Glutamatergic neuron (in vitro differentiated cells): ENCODE data around the gene GAD2. TPM values are rescaled to one million over a fixed set of nuclear protein-coding genes. Genes with fewer than 3 reads are reported as not detected.

ENCODE experiments used
- DNase-seq: peaks from one replicate; pipeline ENCODE4 v3.0.0; 2022
- H3K27ac Mint-ChIP-seq: one replicate; pipeline ENCODE4 v1.8.0; 2020; ENCODE audit warnings: mild to moderate bottlenecking, mixed read lengths, inconsistent platforms; ENCODE audit not compliant: unreplicated experiment
- H3K27me3 Mint-ChIP-seq: one replicate; pipeline ENCODE4 v1.8.0; 2020; ENCODE audit warnings: mild to moderate bottlenecking, moderate library complexity, mixed read lengths, inconsistent platforms; ENCODE audit not compliant: unreplicated experiment
- H3K36me3 Mint-ChIP-seq: one replicate; pipeline ENCODE4 v1.8.0; 2020; ENCODE audit warnings: mild to moderate bottlenecking, mixed read lengths, inconsistent platforms; ENCODE audit not compliant: unreplicated experiment
- H3K4me1 Mint-ChIP-seq: one replicate; pipeline ENCODE4 v1.8.0; 2020; ENCODE audit warnings: mild to moderate bottlenecking, low read depth, mixed read lengths, inconsistent platforms; ENCODE audit not compliant: unreplicated experiment
- H3K4me3 Mint-ChIP-seq: one replicate; pipeline ENCODE4 v1.8.0; 2020; ENCODE audit warnings: mild to moderate bottlenecking, mixed read lengths, inconsistent platforms; ENCODE audit not compliant: unreplicated experiment
- H3K9me3 Mint-ChIP-seq: one replicate; pipeline ENCODE4 v1.8.0; 2020; ENCODE audit warnings: mild to moderate bottlenecking, moderate library complexity, mixed read lengths, inconsistent platforms; ENCODE audit not compliant: unreplicated experiment
- total RNA-seq: library from RNA; stranded (reverse); fragmentation: NEBNext Ultra II Directional; extraction: Animal tissue kit (Norgen Biotek cat#: 25700); gene quantifications from one replicate; pipeline ENCODE4 v1.2.1, GENCODE V29; 2021; ENCODE audit not compliant: unreplicated experiment
- TF ChIP-seq, protein P1 (sequence below): fragments of 200-600 bp; sonication (generic); IDR thresholded peaks from one replicate; pipeline ENCODE4 v1.5.0; 2021; ENCODE audit not compliant: partially characterized antibody, unreplicated experiment

GAD2 gene
- total RNA-seq, 1 donor from 2014 or later, result not detected

DNA sequence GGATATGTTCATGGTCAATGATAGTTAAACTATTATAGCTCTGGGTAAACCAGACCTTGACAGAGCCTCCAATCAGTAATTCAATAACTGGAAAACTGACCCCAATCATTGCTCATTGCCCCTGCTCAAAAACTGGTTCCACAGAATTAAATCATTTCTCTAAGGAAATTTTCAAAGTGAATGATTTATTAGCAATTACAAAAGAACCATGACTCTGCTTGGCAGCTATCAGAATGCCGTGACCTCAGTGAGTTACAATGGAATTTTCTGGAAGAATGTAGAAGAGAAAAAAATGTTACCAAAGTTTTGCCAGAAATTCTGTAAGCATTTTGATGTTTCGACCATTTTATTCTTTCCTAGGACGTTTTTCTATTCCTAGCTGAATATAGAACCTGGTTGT is 114.8 kb downstream of the GAD2 start:
- Mint-ChIP-seq H3K4me3 (no peak overlapping the region), H3K27me3 (no peaks in the 10 kb centered on the region), H3K9me3 (peaks cover 13% of the 10 kb centered on the region), H3K4me1 (peaks cover 2% of the 10 kb centered on the region), H3K27ac (no peak overlapping the region), H3K36me3 (peaks cover 10% of the 10 kb centered on the region)
- DNase-seq, result no peak
- TF ChIP-seq, protein P1, sequence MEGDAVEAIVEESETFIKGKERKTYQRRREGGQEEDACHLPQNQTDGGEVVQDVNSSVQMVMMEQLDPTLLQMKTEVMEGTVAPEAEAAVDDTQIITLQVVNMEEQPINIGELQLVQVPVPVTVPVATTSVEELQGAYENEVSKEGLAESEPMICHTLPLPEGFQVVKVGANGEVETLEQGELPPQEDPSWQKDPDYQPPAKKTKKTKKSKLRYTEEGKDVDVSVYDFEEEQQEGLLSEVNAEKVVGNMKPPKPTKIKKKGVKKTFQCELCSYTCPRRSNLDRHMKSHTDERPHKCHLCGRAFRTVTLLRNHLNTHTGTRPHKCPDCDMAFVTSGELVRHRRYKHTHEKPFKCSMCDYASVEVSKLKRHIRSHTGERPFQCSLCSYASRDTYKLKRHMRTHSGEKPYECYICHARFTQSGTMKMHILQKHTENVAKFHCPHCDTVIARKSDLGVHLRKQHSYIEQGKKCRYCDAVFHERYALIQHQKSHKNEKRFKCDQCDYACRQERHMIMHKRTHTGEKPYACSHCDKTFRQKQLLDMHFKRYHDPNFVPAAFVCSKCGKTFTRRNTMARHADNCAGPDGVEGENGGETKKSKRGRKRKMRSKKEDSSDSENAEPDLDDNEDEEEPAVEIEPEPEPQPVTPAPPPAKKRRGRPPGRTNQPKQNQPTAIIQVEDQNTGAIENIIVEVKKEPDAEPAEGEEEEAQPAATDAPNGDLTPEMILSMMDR, result no peak

DNA sequence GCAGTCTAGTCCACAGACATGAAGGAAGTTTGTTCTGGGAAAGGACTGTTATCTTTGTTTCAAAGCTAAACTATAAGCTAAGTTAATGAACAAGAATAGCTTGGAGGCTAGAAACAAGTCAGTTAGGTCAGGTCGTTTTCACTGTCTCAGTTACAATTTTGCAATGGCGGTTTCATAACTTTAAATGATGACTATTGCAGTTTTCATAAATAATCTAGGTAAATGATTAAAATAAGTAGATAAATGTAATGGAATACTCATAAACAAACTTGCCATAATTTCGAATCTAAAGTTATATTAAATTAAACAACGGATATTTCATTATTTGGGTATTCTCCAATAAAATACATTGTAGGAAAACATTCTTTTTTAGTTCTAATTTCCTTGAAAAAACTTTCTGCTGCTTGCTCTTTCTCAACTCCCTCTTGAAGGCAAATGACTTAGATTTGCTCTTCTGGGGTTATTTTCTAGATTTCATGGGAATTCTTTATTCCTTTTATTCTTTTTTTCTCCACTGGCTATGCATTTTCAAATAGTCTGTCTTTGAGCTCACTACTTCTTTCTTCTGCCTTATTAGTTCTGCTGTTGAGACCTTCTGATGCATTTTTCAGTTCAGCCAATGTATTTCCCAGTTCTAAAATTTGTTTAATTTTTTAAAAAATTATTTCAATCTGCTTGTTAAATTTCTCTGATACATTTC is 117.8 kb downstream of the GAD2 start:
- H3K27ac Mint-ChIP-seq, result no peak overlapping the region
- H3K9me3 Mint-ChIP-seq, result peaks cover 10% of the 10 kb centered on the region
- DNase-seq, result no peak
- peaks cover 7% of the 10 kb centered on the region for H3K36me3 Mint-ChIP-seq
- peaks cover 3% of the 10 kb centered on the region for H3K27me3 Mint-ChIP-seq
- no peak overlapping the region for H3K4me3 Mint-ChIP-seq
- H3K4me1 Mint-ChIP-seq, result no peaks in the 10 kb centered on the region
- TF ChIP-seq, protein P1, result no peak

DNA sequence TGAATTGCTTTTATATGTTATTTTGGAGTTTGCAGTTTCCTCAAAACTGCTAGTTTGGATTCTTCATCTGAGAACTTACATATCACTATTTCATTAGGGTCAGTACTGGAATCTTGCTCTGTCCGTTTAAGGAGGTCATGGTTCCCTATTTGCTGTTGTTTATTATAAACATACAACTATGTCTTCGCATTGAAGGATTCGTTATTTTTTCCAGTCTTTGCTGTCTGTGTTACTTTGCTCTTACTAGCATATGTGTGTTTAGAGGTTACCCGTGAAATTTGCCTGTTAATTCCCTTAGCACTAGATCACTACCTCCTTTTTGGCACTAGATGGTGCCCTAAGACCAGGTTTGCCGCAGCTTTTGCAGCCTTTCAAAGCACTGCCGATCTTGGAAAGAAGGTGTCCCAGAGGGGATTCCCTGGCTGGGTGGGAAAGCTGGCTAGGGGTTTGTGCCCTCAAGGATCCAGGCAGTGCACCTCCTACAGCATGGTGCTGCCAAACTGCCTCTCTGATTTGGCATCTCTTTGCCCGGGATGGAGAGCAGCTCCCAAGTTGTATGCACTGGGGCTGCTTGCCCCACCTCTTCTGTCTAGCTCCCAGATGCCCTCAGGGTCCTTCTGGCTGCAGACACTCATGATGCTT is 118.5 kb downstream of the GAD2 start:
- peak; percentile 55 for DNase-seq
- H3K9me3 Mint-ChIP-seq, result peaks cover 10% of the 10 kb centered on the region
- TF ChIP-seq, protein P1, result peak; percentile 67
- no peaks in the 10 kb centered on the region for H3K4me1 Mint-ChIP-seq
- H3K27me3 Mint-ChIP-seq, result peaks cover 3% of the 10 kb centered on the region
- peaks cover 7% of the 10 kb centered on the region for H3K36me3 Mint-ChIP-seq
- H3K27ac Mint-ChIP-seq, result no peak overlapping the region
- no peak overlapping the region for H3K4me3 Mint-ChIP-seq

DNA sequence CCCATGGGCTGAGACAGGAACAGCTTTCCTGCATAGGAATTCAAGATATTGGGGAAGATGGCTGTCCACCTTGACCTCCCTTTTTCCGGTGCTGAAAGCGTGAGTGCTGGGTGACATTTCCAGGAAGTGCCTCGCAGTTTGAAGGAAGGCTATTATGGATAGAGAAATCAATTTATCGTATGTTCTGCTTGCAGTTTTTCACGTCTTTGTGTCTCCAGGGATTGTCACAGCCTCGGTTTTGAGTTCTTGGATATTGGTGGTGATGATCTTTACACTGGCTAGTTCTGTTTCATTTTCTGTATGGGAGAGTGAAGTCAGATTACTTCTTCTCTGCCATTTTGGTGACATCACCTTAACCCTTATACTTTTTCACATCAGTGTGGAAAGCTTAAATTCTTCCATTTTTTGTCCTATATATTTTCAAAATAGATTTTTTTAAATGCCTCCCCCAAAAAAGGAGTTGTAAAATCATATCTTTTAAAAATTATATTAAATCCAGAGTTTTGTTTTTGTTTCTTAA is 119.1 kb downstream of the GAD2 start:
- peaks cover 10% of the 10 kb centered on the region for H3K9me3 Mint-ChIP-seq

More for the DNA sequence above, 119.1 kb downstream of the GAD2 start:
- H3K27me3 Mint-ChIP-seq, result peaks cover 3% of the 10 kb centered on the region
- no peak for DNase-seq
- no peak overlapping the region for H3K27ac Mint-ChIP-seq
- peaks cover 7% of the 10 kb centered on the region for H3K36me3 Mint-ChIP-seq
- no peak overlapping the region for H3K4me3 Mint-ChIP-seq
- TF ChIP-seq, protein P1, result no peak
- no peaks in the 10 kb centered on the region for H3K4me1 Mint-ChIP-seq
